IMR-90 (cell line): ENCODE measurements around the gene KIAA0232. TPM values are rescaled to one million over a fixed set of nuclear protein-coding genes. Genes with fewer than 3 reads are reported as not detected.

Source experiments
- ATAC-seq: fragments of 200-7000 bp; cut with Tn5 transposase; 2 replicates; pipeline ENCODE4 v1.9.1; 2020; ENCODE audit warnings: low read depth, mild to moderate bottlenecking, moderate library complexity
- BruUV-seq: library from RNA; stranded (reverse); fragments of 400-500 nt; replicated peaks from 2 replicates; lab custom pipeline; 2021; lab: Mats Ljungman, UMichigan
- CTCF ChIA-PET: fragments of 300-600 bp; formaldehyde crosslinking; extraction: SDS; loops from one replicate; lab custom pipeline; 2021; ENCODE audit warnings: antibody characterized with exemption; lab: Yijun Ruan, JAX
- POLR2A ChIA-PET: fragments of 300-600 bp; sonication (Branson Sonifier 250); formaldehyde crosslinking; loops from one replicate; lab custom pipeline; 2022; ENCODE audit warnings: antibody characterized with exemption; ENCODE audit not compliant: unreplicated experiment; lab: Charles Lee
- DNase-seq: peaks from one replicate; pipeline ENCODE4 v3.0.0; 2013
- H2AFZ ChIP-seq: replicated peaks from 2 replicates; pipeline ENCODE3; 2013; ENCODE audit warnings: low read length, mild to moderate bottlenecking; ENCODE audit not compliant: poor library complexity
- H2AK5ac ChIP-seq: 2 replicates; pipeline ENCODE4 v1.6.1; 2013; ENCODE audit warnings: low read depth, low read length, inconsistent platforms
- H2AK9ac ChIP-seq: replicated peaks from 2 replicates; pipeline ENCODE3; 2013; ENCODE audit warnings: mild to moderate bottlenecking, low read depth, low read length, moderate library complexity; ENCODE audit not compliant: poor library complexity
- H2BK120ac ChIP-seq: 2 replicates; pipeline ENCODE4 v1.6.1; 2013; ENCODE audit warnings: low read depth, low read length, inconsistent platforms
- H2BK15ac ChIP-seq: 3 replicates; pipeline ENCODE4 v1.6.1; 2013; ENCODE audit warnings: low read depth, low read length, inconsistent platforms
- H2BK20ac ChIP-seq: 2 replicates; pipeline ENCODE4 v1.6.1; 2013; ENCODE audit warnings: low read depth, mild to moderate bottlenecking, inconsistent platforms, low read length, moderate library complexity
- H2BK5ac ChIP-seq: 2 replicates; pipeline ENCODE4 v1.6.1; 2013; ENCODE audit warnings: mild to moderate bottlenecking, low read depth, low read length, inconsistent platforms; ENCODE audit not compliant: poor library complexity, severe bottlenecking
- H3K14ac ChIP-seq: replicated peaks from 2 replicates; pipeline ENCODE4 v1.6.1; 2013; ENCODE audit warnings: low read depth, low read length, inconsistent platforms
- H3K18ac ChIP-seq: 2 replicates; pipeline ENCODE4 v1.6.1; 2013; ENCODE audit warnings: low read depth, low read length, control low read depth
- H3K23ac ChIP-seq: 2 replicates; pipeline ENCODE4 v1.6.1; 2013; ENCODE audit warnings: low read depth, low read length, inconsistent platforms
- H3K27ac ChIP-seq: 2 replicates; pipeline ENCODE4 v1.5.1; 2013; ENCODE audit warnings: mild to moderate bottlenecking, control low read depth, low read length; ENCODE audit not compliant: insufficient read depth
- H3K27me3 ChIP-seq: 2 replicates; pipeline ENCODE4 v1.6.1; 2013; ENCODE audit warnings: low read length; ENCODE audit not compliant: control insufficient read depth, insufficient read depth
- H3K36me3 ChIP-seq: 2 replicates; pipeline ENCODE4 v1.6.1; 2013; ENCODE audit warnings: low read length, mixed read lengths; ENCODE audit not compliant: control insufficient read depth, insufficient read depth
- H3K4ac ChIP-seq: 2 replicates; pipeline ENCODE4 v1.6.1; 2013; ENCODE audit warnings: low read depth, low read length, inconsistent platforms
- H3K4me1 ChIP-seq: 2 replicates; pipeline ENCODE4 v1.6.1; 2013; ENCODE audit warnings: low read length, mixed read lengths; ENCODE audit not compliant: control insufficient read depth, insufficient read depth
- H3K4me2 ChIP-seq: 2 replicates; pipeline ENCODE4 v1.6.1; 2013; ENCODE audit warnings: low read depth, mild to moderate bottlenecking, control low read depth, low read length, moderate library complexity
- H3K4me3 ChIP-seq: 2 replicates; pipeline ENCODE4 v1.5.1; 2013; ENCODE audit warnings: low read depth, mild to moderate bottlenecking, control low read depth, low read length, moderate library complexity; ENCODE audit not compliant: insufficient read depth
- H3K56ac ChIP-seq: 2 replicates; pipeline ENCODE4 v1.6.1; 2013; ENCODE audit warnings: low read length, inconsistent platforms; ENCODE audit not compliant: insufficient read depth; ENCODE audit errors: extremely low read depth
- H3K79me1 ChIP-seq, 2 experiments: 2 replicates each; pipeline ENCODE4 v1.6.1; 2013; ENCODE audit warnings: low read length in 2 of 2, inconsistent platforms in 1 of 2, low read depth in 1 of 2
- H3K9ac ChIP-seq: 2 replicates; pipeline ENCODE4 v1.6.1; 2013; ENCODE audit warnings: low read depth, low read length, control low read depth
- H3K9me1 ChIP-seq: 2 replicates; pipeline ENCODE4 v1.6.1; 2013; ENCODE audit warnings: low read length, inconsistent platforms; ENCODE audit not compliant: insufficient read depth
- H3K9me3 ChIP-seq: 2 replicates; pipeline ENCODE4 v1.6.1; 2013; ENCODE audit warnings: low read length; ENCODE audit not compliant: control insufficient read depth, insufficient read depth
- H4K20me1 ChIP-seq: 2 replicates; pipeline ENCODE4 v1.6.1; 2013; ENCODE audit warnings: low read length, inconsistent platforms; ENCODE audit not compliant: insufficient read depth
- H4K5ac ChIP-seq: 2 replicates; pipeline ENCODE4 v1.6.1; 2013; ENCODE audit warnings: mild to moderate bottlenecking, low read depth, low read length, control low read depth
- H4K8ac ChIP-seq, 2 experiments: 2 replicates each; pipeline ENCODE4 v1.6.1; 2013; ENCODE audit warnings: low read depth in 2 of 2, low read length in 2 of 2, control low read depth in 1 of 2, inconsistent platforms in 1 of 2
- H4K91ac ChIP-seq: 2 replicates; pipeline ENCODE4 v1.6.1; 2013; ENCODE audit warnings: low read depth, low read length, inconsistent platforms; ENCODE audit not compliant: insufficient read depth
- BHLHE40 ChIP-seq: fragments of 150-350 bp; IDR thresholded peaks from 2 replicates; pipeline ENCODE4 v1.6.1; 2016; ENCODE audit warnings: mild to moderate bottlenecking, low read depth, low read length
- CEBPB ChIP-seq: IDR thresholded peaks from 2 replicates; pipeline ENCODE4 v1.6.1; 2012; ENCODE audit warnings: low read depth, low read length, improper control_type of control experiment
- CTCF ChIP-seq: conservative IDR thresholded peaks from 2 replicates; pipeline ENCODE4 v1.5.1; 2012; ENCODE audit warnings: mild to moderate bottlenecking, low read depth, low read length, improper control_type of control experiment
- ELK1 ChIP-seq: fragments of 150-350 bp; IDR thresholded peaks from 2 replicates; pipeline ENCODE4 v1.6.1; 2016; ENCODE audit warnings: low read depth, mild to moderate bottlenecking, low read length, moderate library complexity, borderline replicate concordance
- FOS ChIP-seq: fragments of 150-350 bp; IDR thresholded peaks from 2 replicates; pipeline ENCODE4 v1.6.1; 2016; ENCODE audit warnings: low read depth, low read length
- MAFK ChIP-seq: IDR thresholded peaks from 2 replicates; pipeline ENCODE4 v1.6.1; 2012; ENCODE audit warnings: low read depth, low read length, improper control_type of control experiment
- MAZ ChIP-seq: IDR thresholded peaks from 2 replicates; pipeline ENCODE4 v1.6.1; 2012; ENCODE audit warnings: low read depth, mild to moderate bottlenecking, low read length, improper control_type of control experiment, moderate library complexity, borderline replicate concordance
- MXI1 ChIP-seq: IDR thresholded peaks from 2 replicates; pipeline ENCODE4 v1.6.1; 2012; ENCODE audit warnings: low read depth, mild to moderate bottlenecking, low read length, moderate library complexity, borderline replicate concordance
- NFE2L2 ChIP-seq: fragments of 150-350 bp; IDR thresholded peaks from 2 replicates; pipeline ENCODE4 v1.6.1; 2016; ENCODE audit warnings: low read depth, mild to moderate bottlenecking, low read length
- POLR2A ChIP-seq: IDR thresholded peaks from 2 replicates; pipeline ENCODE4 v1.6.1; 2012; ENCODE audit warnings: mild to moderate bottlenecking, low read depth, low read length
- RAD21 ChIP-seq: IDR thresholded peaks from 2 replicates; pipeline ENCODE4 v1.6.1; 2012; ENCODE audit warnings: low read length, improper control_type of control experiment
- RCOR1 ChIP-seq: IDR thresholded peaks from 2 replicates; pipeline ENCODE4 v1.6.1; 2012; ENCODE audit warnings: mild to moderate bottlenecking, low read length, improper control_type of control experiment; ENCODE audit not compliant: insufficient replicate concordance
- RFX5 ChIP-seq: IDR thresholded peaks from 2 replicates; pipeline ENCODE4 v1.8.0; 2012; ENCODE audit warnings: low read depth, mild to moderate bottlenecking, low read length, moderate library complexity
- WGBS, 2 experiments: methylation state at CpG; one replicate each; pipeline versions ENCODE4 v1.1.5 to v1.1.7; 2013; ENCODE audit warnings: missing lambda C conversion rate in 2 of 2; ENCODE audit not compliant: insufficient read length in 1 of 2; ENCODE audit errors: extremely low coverage in 2 of 2; 5-methylcytosine and 5-hydroxymethylcytosine counted together
- dilution Hi-C: fragments of 300-500 bp; cut with HindIII; formaldehyde crosslinking; loops from one replicate; pipeline ENCODE4 v1.14.3; 2018; ENCODE audit warnings: low sequenced_read_pairs; ENCODE audit not compliant: unreplicated experiment
- in situ Hi-C: fragments of 300-500 bp; cut with MboI; formaldehyde crosslinking; loops from 3 replicates; pipeline ENCODE4 v1.14.3; 2019; ENCODE audit warnings: low sequenced_read_pairs, inconsistent platforms, mixed read lengths
- intact Hi-C: fragments of 100-400 bp; cut with micrococcal nuclease; formaldehyde crosslinking; loops from 2 replicates; pipeline ENCODE4 v1.10.0; 2022
- polyA plus RNA-seq, 3 experiments: library from polyadenylated mRNA; depleted of rRNA; stranded (reverse); fragments of >200 nt; gene quantifications; 2 replicates each; pipeline ENCODE4 v1.2.3, GENCODE V29; 2012; ENCODE audit warnings: low replicate concordance in 1 of 3
- total RNA-seq: library from RNA; depleted of rRNA; stranded (reverse); fragments of >200 nt; gene quantifications from 2 replicates; pipeline ENCODE4 v1.2.3, GENCODE V29; 2012

KIAA0232 gene
- total and polyA plus RNA-seq, 2 of the 4 experiments (the other 2 are of a cell fraction) = 6.8 to 19.5 TPM

- no peak for TF ChIP-seq ELK1
Observed at GRCh38 chr4:6892909-6893202, 110.3 kb downstream of the KIAA0232 start (continued).

GRCh38 chr4:6893449-6894085 lies 111.0 kb downstream of the KIAA0232 start:
- peak; percentile 86 for DNase-seq
- peak overlapping the region; percentile 85 for H2AK9ac ChIP-seq
- TF ChIP-seq RAD21 (no peak), CEBPB (peak; percentile 58; the same call in 1 of the 2 replicates), CTCF (no peak), RFX5 (no peak), MAFK (peak; percentile 41; the same call in 1 of the 2 replicates), MAZ (no peak), NFE2L2 (peak; percentile 94), BHLHE40 (peak; percentile 67; the same call in 1 of the 2 replicates), RCOR1 (no peak), FOS (no peak), POLR2A (no peak), MXI1 (peak; percentile 39; the same call in 1 of the 2 replicates)

More at GRCh38 chr4:6893449-6894085, 111.0 kb downstream of the KIAA0232 start:
- Histone ChIP-seq H3K4me3 (no peak overlapping the region), H4K8ac (peak overlapping the region in 1 of 2 experiments; percentile 93; a peak in 3 of 4 replicates), H4K91ac (peak overlapping the region; percentile 86), H3K9me3 (no peaks in the 10 kb centered on the region), H3K18ac (peak overlapping the region; percentile 87), H3K4me2 (no peak overlapping the region; the same call in 1 of the 2 replicates), H2BK20ac (peak overlapping the region; percentile 79), H3K4me1 (peaks cover 22% of the 10 kb centered on the region), H3K27me3 (no peaks in the 10 kb centered on the region), H3K9me1 (peaks cover 5% of the 10 kb centered on the region; the same call in 1 of the 2 replicates), H3K9ac (peak overlapping the region; percentile 61), H3K4ac (peak overlapping the region; percentile 44), H4K5ac (peak overlapping the region; percentile 89), H2AFZ (peak overlapping the region; percentile 87), H3K23ac (peak overlapping the region; percentile 47; the same call in 1 of the 2 replicates), H4K20me1 (no peaks in the 10 kb centered on the region), H3K79me1 (no peaks in the 10 kb centered on the region), H2AK5ac (peak overlapping the region; percentile 30; the same call in 1 of the 2 replicates), H3K27ac (peak overlapping the region; percentile 99), H2BK5ac (peak overlapping the region; percentile 95), H3K56ac (peak overlapping the region; percentile 8; the same call in 1 of the 2 replicates), H2BK15ac (peak overlapping the region; percentile 79; the same call in 2 of the 3 replicates), H2BK120ac (peak overlapping the region; percentile 83), H3K14ac (peak overlapping the region; percentile 71), H3K36me3 (no peaks in the 10 kb centered on the region)
- ChIA-PET CTCF (interaction anchor here (0.6 kb wide), 2 partner anchors 266 to 347 kb away, joined by 4 read pairs; no protein-coding TSS in a partner anchor), POLR2A (no interaction called here)
- in situ Hi-C loops (no loop called here), intact Hi-C loops (loop anchor here (1.0 to 5.0 kb wide), 2 partner anchors 49 to 94 kb away; no protein-coding TSS in a partner anchor), dilution Hi-C loops (no loop called here)
- ATAC-seq = peak; percentile 63
- no TSS peak for BruUV-seq
- 0% methylated on average over 1 of the region's 7 CpGs; no CpG with 5 or more reads in 1 of the 2 experiments for WGBS, 2 experiments
